NK-92 treated with Interleukin-12 subunit alpha and Interleukin-12 subunit beta, amount 100 ng/mL, for 24 hours (cell line): Measurements from ENCODE around the gene RFX7.
A peak's percentile ranks its signal among the peaks of the same experiment; 100 is the strongest.
"Not testable (repeated sequence)": the region's sequence is repeated elsewhere in the genome, so short reads cannot be mapped to it uniquely, and the experiment has no call there.

Source experiments
- DNase-seq: peaks from one replicate; lab custom pipeline; 2025; lab: John Stamatoyannopoulos, UW

Gene RFX7

DNA sequence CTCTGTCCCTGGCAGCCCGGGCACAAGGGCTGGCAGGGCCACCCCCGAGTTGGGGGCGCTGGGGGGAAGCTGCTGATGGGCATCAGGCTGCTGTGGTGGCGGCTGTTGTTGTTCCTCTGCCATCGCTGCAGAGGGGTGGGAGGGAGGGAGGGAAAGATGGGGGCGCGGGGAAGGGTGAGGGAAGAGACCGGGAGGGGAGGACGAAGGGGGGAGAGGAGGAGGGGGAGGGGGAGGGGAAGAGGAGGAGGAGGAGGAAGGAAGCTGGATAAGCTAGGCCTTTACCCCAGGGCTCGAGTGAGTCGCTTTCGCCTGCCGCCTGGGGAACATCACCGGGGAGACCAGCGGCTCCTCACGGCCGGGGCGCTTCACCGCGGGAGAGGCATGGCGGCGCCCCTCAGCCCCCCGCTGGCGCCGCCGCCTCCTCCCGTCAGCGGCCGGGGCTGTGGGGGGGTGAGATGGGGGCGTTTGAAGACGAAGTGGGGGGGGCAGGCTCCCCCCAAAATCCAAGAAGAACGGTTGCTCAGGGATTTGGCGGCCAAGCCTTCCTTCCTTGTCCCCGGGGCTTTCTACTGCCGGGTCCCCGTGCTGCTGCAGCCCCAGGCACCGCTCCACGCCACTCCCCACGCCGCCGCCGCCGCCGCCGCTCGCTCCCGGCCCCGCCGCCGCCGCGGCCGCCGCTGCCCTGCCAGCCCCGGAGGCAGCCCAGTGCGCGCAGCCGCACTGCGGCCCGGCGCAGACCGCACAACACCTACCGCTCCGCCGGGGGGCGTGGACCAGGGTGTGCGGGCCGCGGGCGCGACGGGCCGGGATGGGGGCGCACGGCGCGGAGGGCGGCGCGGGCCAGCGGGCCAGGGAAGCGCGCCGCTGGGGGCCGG is at the start of gene RFX7:
TSS of gene RFX7 (minus strand) at position 717 of the 875 bp plus-strand sequence. CDS start at position 123, 594 bp downstream.
- peak; percentile 66 for DNase-seq

DNA sequence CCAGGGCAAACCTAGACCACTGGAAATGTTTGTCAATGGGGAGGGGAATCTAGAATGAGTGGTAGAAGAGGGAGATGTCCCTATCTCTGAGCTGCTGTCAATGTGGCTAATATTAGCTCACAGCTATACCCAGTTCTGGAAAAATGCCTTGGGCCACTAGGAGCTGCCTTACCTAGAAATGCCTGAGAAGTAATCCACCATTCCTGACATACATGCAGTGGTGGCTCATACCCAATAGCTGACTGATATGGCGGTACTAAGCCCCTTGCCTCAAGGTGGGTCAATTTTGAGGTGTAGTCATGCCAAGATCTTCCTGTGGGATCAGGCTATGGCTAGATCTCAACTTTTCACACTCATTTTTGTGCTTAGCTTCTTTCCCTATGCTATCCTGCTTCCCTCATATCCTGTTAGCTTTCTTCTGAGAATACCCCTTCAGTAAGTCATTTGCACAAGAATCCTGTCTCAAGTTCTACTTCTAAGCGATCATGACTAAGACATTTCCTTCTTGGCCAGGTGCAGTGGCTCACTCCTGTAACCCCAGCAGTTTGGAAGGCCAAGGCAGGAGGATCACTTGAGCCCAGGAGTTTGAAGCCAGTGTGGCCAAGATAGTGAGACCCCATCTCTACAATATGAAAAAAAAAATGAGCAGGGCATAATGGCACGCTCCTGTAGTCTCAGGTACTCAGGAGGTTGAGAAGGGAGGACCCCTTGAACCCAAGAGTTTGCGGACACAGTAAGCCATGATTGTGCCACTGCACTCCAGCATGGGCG is 49.1 kb upstream of the RFX7 start:
- DNase-seq: no peak

DNA sequence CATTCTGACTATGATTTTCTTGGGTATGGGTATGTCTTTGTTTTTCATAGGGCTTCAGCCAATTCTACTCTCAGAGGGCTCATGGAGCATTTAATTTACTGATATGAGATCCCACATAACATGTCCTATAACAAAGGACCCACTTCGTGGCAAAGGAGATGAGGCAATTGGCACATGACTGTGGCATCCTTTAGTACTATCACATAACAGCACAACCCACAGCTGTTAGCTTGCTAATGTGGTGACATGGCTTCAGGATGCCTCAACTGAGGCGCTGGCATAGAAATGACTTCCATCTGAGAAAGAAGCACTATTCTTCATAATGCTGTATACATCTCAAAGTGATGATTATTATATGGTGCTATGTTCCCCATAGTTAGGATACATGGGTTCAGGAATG is 48.1 kb upstream of the RFX7 start:
- DNase-seq: no peak

DNA sequence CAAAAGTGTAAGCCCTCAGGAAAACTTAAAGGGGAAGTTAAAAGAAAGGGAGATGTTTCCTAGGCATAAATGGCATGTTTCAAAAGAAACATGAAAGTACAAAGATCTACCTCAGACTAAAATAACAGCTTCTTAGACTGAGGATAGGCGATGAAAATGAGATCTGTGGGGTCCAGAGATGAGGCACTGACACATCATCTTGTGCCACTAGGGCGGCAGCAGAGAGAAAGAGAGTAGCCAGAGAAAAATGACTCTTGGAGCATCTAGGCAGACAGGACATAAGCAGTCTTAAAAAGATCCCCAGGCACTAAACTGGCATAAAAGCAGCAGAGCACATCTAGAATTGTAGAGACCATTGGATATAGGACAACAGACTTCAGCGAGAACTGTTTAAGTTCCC is 42.5 kb upstream of the RFX7 start:
- DNase-seq: no peak

DNA sequence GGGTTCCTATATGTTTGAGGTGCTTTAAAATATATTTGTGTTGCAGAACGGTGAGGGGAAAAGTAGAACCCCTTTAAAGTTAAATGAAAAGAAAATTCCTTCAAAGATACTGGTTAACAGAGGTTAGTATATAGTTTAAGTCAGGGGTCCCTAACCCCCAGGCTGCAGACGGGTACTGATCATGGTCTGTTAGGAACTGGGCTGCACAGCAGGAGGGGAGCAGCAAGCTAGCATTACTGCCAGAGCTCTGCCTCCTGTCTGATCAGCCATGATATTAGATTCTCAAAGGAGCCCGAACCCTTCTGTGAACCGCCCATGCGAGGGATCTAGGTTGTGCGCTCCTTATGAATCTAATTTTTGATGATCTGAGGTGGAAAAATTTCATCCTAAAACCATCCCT is 37.5 kb upstream of the RFX7 start:
- no peak for DNase-seq

DNA sequence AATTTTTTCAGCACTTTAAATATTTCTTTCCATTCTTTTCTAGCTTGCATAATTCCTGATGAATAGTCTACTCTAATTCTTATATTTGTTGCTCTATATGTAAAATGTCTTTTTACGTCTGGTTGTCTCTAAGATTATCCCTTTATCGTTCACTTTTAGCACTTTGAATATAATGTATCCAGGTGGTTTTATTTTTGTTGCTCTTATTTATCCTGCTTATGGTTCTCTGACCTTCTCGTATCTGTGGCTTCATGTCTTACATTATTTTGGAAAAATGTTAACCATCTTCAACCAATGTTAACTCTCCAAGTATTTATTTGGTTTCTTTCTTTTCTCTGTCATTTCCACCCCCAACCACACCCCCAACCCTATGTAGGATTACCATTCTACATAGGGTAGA is 30.0 kb upstream of the RFX7 start:
- DNase-seq: no peak

DNA sequence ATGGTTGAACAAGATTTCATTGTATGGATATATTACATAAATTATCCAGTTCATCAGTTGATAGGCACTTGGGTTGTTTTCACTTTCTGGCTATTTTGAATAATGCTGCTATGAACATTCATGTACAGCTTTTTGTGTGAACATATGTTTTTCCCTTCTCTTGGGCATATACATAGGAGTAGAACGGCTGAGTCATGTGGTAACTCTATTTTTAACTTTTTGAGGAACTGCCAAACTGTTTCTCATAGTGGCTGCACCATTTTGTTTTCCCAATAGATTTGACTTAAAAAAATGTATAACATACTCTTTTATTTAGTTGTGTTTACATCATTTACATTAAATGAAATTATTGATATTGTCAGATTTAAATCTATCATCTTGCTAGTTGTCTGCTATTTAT is 28.8 kb upstream of the RFX7 start:
- no peak for DNase-seq

DNA sequence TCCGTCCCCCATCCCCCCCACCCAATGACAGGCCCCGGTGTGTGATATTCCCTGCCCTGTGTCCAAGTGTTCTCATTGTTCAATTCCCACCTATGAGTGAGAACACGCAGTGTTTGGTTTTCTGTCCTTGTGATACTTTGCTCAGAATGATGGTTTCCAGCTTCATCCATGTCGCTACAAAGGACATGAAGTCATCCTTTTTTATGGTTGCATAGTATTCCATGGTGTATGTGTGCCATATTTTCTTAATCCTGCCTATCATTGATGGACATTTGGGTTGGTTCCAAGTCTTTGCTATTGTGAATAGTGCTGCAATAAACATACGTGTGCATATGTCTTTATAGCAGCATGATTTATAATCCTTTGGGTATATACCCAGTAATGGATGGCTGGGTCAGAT is 22.8 kb upstream of the RFX7 start:
- DNase-seq: not testable (repeated sequence)

DNA sequence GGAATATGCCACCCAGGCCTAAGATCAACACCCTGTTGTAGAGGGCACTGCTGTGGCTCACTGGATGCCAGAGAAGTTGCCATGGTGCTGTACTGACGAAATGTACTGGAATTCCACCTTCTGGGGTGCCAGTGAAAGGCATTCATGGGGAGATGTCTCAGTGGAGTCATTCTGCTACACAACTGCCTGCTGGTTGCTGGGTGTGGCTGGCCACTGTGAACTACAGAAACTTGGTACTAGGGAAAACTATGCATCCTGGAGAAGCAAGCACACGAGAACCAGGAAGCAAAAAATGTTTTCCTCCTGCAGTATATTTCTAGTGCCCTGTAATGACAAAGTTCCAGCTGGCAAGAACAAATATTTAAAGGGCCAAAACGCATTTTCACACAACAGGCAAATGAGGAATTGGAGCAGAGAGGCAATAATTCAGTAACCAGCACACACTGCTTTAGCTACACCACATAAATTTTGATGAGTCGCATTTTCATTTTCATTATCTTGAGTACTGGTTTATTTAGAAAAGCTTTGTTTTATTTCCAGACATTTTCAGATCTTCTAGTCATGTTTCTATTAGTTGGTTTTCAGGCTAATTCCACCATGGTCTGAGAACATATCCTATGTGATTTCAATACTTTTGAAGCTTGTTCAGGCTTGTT is 18.3 kb upstream of the RFX7 start:
- DNase-seq: no peak

DNA sequence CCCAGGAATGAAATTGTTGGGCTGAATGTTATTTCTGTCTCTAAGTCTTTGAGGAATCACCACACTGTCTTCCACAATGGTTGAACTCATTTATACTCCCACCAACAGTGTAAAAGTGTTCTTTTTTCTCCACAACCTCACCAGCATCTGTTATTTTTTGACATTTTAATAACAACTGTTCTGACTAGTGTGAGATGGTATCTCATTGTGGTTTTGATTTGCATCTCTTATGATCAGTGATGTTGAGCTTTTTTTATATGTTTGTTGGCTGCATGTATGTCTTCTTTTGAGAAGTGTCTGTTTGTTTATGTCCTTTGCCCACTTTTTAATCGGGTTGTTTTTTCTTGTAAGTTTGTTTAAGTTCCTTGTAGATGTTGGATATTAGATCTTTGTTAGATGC is 13.6 kb upstream of the RFX7 start:
- not testable (repeated sequence) for DNase-seq

DNA sequence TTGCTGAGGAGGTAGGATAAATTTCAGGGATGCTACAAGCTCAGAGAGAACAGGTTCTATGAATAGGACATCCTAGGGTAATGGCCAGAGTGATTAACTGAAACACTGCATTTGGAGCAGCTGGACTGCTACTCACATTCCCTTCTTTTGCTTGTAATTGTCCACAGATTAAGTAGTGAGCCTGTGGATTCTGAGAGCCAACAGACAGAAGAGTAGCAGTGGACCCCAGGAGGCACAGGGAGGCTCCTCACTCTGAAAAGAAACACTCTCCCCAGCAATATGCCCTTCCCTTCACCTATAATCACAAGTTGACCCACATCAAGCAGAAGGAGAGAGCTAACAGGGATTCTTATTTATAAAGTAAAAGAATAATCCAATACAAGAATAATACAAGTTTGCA is 10.6 kb upstream of the RFX7 start:
- DNase-seq: no peak

DNA sequence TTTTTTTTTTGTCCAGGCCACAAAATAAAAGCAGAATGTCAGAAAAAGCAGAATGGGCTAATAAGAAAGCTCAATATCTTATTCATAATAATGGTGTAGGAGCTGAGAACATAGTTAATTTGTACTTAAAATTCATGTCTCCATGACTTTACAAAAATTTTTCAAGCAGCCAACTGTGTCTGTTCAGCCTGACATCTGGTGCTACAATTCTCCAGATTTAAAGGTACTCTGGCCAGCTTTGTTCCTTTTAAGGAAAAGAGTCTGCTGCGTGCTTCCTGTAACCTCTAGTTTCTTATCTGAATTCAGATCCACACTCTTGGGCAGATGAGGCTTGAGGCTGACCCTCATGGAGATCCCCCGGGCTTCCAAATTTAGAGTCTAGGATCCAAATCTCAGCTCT is 8.7 kb upstream of the RFX7 start:
- no peak for DNase-seq

DNA sequence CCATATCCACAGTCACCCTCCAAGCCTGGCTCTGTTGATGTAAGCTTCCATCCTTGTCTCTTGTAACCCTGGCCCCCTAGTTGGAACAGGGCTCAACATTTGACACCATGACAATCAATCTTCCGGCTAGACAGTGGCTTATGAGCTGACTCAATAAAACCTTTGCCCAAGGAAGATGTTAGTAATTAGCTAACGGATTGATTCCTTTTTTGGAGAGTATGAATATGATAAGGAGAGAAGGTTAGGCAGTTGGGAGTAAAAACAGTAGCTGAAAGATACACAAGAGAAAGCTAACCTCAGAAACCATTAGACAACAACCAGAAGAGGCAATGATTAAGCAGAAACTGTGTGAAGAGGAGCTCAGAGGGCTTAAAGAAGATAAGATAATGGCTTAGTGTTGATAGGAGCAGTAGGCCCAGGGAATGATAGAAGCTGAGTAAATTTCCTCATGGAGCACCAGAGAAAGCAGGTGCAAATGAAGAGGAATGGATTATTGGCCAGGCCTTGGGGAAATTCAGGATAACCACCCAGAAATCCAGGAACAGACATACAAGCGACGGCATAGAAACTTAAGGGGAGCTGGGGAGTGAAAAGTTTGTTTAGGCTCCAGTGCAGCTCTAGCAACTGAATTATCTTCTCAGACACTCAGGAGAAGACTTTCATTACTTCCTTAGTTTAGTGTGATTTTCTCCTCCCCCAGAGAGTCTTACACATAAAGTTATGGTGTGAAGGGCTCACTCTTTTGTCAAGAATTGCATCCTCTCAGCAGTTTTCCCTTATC is 7.8 kb upstream of the RFX7 start:
- DNase-seq: no peak

DNA sequence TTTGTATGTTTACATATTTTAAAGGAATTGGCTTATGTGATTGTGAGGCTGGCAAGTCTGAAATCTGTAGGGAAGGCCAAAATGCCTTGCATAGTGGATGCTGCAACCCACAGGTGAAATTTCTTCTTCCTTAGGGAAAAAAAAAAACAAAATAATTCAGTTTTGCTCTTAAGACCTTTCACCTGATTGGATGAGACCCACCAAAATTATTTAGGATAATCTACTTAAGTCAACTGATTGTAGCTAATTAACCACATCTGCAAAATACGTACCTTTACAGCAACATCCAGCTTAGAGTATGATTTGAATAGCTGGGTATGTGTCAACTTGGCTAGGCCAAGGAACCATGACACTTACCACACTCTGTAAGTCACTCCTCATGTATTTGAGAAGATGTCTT is 6.9 kb upstream of the RFX7 start:
- no peak for DNase-seq

DNA sequence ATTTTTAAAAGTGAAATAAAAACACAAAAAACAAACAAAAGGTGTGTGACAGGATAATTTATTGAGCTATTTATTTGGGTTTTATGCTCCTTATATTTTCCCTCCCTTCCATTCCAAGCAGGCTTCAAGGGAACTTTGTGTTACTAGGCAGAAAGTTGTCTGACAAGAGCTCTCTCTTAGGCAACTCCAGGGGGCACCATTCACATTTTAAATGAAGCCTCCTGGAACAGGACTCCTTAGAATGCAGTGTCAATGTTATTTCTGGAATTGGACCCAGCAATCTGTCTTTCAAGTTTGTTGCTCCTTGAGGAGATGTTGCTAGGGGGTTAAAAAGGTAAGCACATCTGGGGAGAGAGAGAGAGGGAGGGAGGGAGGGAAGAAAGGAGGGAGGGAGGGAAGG is 5.4 kb upstream of the RFX7 start:
- DNase-seq: no peak

DNA sequence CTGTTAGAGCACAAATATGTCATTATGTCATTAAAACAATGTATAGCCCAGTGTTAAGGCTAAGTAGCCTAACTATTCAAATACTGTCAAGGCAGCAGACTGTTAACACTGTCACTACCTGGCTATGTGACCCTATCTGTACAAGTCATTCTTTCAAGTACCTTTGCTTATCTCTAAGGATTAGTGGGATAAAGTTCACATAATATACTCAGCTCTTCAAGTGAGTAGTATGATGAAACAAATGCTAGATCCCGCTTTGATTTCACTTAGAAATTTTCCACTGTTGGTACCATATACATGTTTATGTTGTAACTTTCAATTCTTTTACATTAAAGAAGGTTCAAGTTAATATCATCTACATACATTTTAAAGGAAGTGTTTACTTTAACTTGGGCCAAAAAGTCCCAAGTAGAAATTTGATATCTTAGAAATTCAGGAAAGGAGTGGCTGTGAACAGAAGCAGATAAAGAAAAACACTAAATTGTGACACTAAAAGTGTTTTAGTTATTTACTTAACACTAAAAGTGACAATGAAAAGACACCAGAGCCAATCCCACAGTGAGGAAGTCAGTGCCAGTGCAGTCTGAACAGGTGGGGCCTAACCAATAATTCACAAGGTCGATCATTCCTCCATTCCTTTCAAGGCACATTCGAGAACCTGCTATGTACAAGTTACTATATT is 4.8 kb upstream of the RFX7 start:
- DNase-seq: no peak

DNA sequence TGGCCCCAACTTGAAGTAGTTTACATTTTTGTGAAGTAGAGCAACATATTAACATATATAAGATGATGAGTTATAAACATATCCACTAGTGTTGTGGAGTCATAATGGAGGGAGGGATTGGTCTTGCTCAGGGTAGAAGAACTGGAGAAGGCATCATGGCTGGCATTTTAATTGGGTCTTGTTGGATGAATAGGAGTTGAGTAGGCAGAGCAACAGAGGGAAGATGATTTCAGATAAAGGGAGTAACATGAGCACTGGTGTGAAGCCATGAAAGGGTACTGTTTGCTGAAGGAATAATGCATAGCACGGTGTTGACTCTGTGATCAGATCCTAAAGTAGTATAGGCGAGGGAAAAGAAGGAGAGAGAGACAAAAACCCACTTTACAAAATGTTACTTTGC is 3.6 kb upstream of the RFX7 start:
- DNase-seq: no peak

DNA sequence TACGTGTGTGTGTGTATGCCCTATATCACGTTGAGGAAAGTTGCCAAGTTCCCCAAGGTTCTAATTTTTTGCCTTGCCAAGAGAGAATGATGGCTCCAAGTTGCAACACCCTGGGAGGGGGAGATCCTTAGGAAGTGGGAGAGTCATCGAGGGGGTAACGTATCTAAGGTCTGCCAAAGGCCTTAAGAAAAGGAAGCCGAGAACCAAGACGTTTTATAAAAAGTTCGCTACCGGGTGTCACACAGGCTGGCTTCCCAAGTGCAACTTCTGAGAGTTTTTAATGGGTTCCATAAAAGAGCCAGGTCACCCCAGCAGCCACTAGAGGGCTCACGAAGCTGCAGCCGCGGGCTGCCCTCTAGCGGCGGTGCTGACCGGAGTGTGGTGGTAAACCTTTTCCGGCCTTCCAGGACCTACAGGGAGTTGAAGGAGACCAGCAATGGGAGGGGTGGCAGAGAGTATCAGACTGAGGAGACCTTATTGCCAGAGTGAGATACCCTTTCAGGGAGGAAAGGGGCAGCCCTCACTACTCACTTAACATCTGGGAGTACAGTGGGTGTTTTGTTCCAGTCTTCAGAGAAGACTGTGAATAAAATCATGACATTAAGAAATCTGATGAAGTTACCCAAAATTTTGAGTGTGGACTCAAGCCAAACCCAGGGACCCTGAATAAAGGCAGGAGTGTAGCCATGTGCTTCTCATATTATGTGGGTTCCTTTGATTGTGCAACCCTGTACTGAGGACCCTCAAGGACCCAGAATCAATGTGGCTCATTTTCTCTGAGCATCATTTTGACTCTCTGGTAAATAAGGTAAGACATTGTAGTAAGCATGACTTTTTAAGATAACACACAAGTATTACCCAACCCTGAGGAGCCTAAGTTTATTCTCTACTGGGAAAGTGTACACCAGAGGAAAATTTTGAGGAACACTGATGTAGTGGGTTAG is 2.5 kb upstream of the RFX7 start:
- peak; percentile 81 for DNase-seq

DNA sequence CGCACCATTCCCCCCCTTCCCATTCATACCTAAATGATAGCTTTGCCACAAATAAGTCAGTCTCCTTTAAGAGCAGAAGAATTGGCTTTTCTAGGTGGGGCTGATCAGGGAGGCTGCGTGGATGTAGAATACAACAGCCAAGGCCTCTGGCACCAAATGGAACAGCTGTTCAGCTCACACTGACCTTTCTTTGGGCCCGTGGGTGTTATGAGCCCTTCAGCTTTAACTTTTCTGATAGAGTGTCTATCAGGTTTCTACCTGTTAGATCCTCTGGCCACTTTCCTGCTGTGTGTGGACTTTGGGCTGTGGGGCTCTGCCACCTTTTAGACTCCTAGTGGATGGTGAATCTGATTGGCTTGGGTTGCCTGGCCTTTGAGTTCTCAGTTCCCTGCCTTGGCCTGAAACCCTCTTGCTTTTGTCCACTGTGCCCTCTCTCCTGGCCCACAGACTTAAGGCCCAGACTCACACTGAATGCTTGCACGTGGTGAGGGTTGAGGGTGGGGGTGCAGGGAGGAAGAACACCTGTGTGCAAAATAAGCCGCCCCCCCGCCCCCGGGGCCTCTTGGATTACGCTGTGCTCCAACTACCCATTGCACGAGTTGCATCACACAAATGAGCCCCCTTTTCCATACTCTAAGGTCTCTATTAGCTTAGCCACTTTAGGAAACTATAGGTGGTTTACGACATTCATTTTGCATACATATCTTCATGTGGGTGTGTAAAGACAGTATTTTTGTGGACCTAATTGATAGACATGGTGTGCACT is 1.3 kb upstream of the RFX7 start:
- DNase-seq: peak; percentile 4
